Head of caudate nucleus (tissue), 42 donors: ENCODE data around the gene FAM193A.
"Not testable (repeated sequence)": the region's sequence is repeated elsewhere in the genome, so short reads cannot be mapped to it uniquely, and the experiment has no call there.

Experiments
- DNase-seq, 42 donors: peaks; one replicate each; pipeline versions ENCODE4 v3.0.0 to v3.0.0-alpha.2; 2020 to 2021; ENCODE audit warnings: mixed read lengths in 7 of 42
- intact Hi-C: fragments of 100-400 bp; cut with DNase I; formaldehyde crosslinking; loops from one replicate; pipeline ENCODE4 v1.15.0; 2022

FAM193A gene

GRCh38 chr4:2698951-2699505 is 162.6 kb downstream of the FAM193A start:
- intact Hi-C loops: no loop called here
- no peak for DNase-seq

GRCh38 chr4:2699534-2699933 is 163.1 kb downstream of the FAM193A start:
- intact Hi-C loops: no loop called here
- DNase-seq: peak in 28 of 42 donors; percentile 8 to 75 (median 41)

GRCh38 chr4:2700031-2700430 is 163.6 kb downstream of the FAM193A start:
- intact Hi-C loops: no loop called here

GRCh38 chr4:2702361-2702760 is 165.9 kb downstream of the FAM193A start:
- intact Hi-C loops: no loop called here
- peak in 11 of 42 donors; percentile 9 to 43 (median 24) for DNase-seq

More at GRCh38 chr4:2700031-2700430, 163.6 kb downstream of the FAM193A start:
- DNase-seq: no peak

GRCh38 chr4:2702770-2703169 is 166.3 kb downstream of the FAM193A start:
- no peak for DNase-seq
- intact Hi-C loops: no loop called here

- DNase-seq: peak in 1 of 42 donors; percentile 28
- intact Hi-C loops: no loop called here
Measured at GRCh38 chr4:2712261-2712842, 175.9 kb downstream of the FAM193A start.

- DNase-seq: peak in 1 of 42 donors; percentile 4
- intact Hi-C loops: no loop called here
Measured at GRCh38 chr4:2713337-2713736, 176.9 kb downstream of the FAM193A start.

GRCh38 chr4:2714061-2714770 is 177.8 kb downstream of the FAM193A start:
- intact Hi-C loops: no loop called here
- peak in 28 of 42 donors; percentile 13 to 81 (median 40) for DNase-seq

- peak in 2 of 42 donors; percentile 8 to 12 for DNase-seq
- intact Hi-C loops: no loop called here
Measured at GRCh38 chr4:2714918-2715317, 178.5 kb downstream of the FAM193A start.

- DNase-seq: peak in 2 of 42 donors; percentile 5 to 27
- intact Hi-C loops: no loop called here
Measured at GRCh38 chr4:2715426-2715825, 179.0 kb downstream of the FAM193A start.

GRCh38 chr4:2716236-2716635 is 179.8 kb downstream of the FAM193A start:
- DNase-seq: peak in 2 of 42 donors; percentile 19 to 36
- intact Hi-C loops: no loop called here

GRCh38 chr4:2721586-2721985 is 185.1 kb downstream of the FAM193A start:
- no peak for DNase-seq
- intact Hi-C loops: no loop called here

GRCh38 chr4:2722033-2722432 is 185.6 kb downstream of the FAM193A start:
- intact Hi-C loops: no loop called here
- DNase-seq: no peak

GRCh38 chr4:2723751-2724150 is 187.3 kb downstream of the FAM193A start:
- intact Hi-C loops: no loop called here
- peak in 1 of 42 donors; percentile 23 for DNase-seq

GRCh38 chr4:2725380-2725779 is 188.9 kb downstream of the FAM193A start:
- DNase-seq: no peak
- intact Hi-C loops: no loop called here

- intact Hi-C loops: not testable (repeated sequence)
- peak in 1 of 42 donors; percentile 13 for DNase-seq
Measured at GRCh38 chr4:2726881-2727280, 190.4 kb downstream of the FAM193A start.

- intact Hi-C loops: no loop called here
- no peak for DNase-seq
Measured at GRCh38 chr4:2728221-2728620, 191.8 kb downstream of the FAM193A start.

- intact Hi-C loops: no loop called here
- no peak for DNase-seq
Measured at GRCh38 chr4:2728806-2729532, 192.5 kb downstream of the FAM193A start.

- intact Hi-C loops: no loop called here
- DNase-seq: no peak
Measured at GRCh38 chr4:2729533-2729875, 193.1 kb downstream of the FAM193A start.

GRCh38 chr4:2731907-2732317 is 195.5 kb downstream of the FAM193A start:
- intact Hi-C loops: no loop called here
- DNase-seq: peak in 1 of 42 donors; percentile 30
